Chondrocyte (in vitro differentiated cells): ENCODE measurements around the gene DHX8. TPM values are rescaled to one million over a fixed set of nuclear protein-coding genes. Genes with fewer than 3 reads are reported as not detected.

Source experiments
- DNase-seq: peaks from one replicate; pipeline ENCODE4 v3.0.0; 2021; ENCODE audit warnings: mixed read lengths, low spot score
- H3K27ac Mint-ChIP-seq: one replicate; pipeline ENCODE4 v1.8.0; 2021; ENCODE audit warnings: mild to moderate bottlenecking, moderate library complexity, mixed read lengths; ENCODE audit not compliant: unreplicated experiment
- H3K27me3 Mint-ChIP-seq: 2 replicates; pipeline ENCODE4 v1.8.0; 2021; ENCODE audit warnings: low read depth, mixed read lengths
- H3K36me3 Mint-ChIP-seq: 2 replicates; pipeline ENCODE4 v1.8.0; 2021; ENCODE audit warnings: low read depth, mixed read lengths
- H3K4me1 Mint-ChIP-seq: 2 replicates; pipeline ENCODE4 v1.8.0; 2021; ENCODE audit warnings: low read depth, mild to moderate bottlenecking, mixed read lengths
- H3K4me3 Mint-ChIP-seq: one replicate; pipeline ENCODE4 v1.8.0; 2021; ENCODE audit warnings: mild to moderate bottlenecking, moderate library complexity, mixed read lengths; ENCODE audit not compliant: unreplicated experiment
- H3K9me3 Mint-ChIP-seq: 2 replicates; pipeline ENCODE4 v1.8.0; 2021; ENCODE audit warnings: low read depth, mixed read lengths
- CTCF ChIP-seq: fragments of 200-600 bp; sonication (generic); IDR thresholded peaks from 2 replicates; pipeline ENCODE4 v1.5.0; 2021; ENCODE audit warnings: antibody characterized with exemption, mild to moderate bottlenecking, moderate library complexity
- total RNA-seq: library from RNA; stranded (reverse); gene quantifications from 3 replicates; pipeline ENCODE4 v1.2.1, GENCODE V29; 2021

Gene DHX8
- total RNA-seq, 1 donor from 2014 or later: 49.2 TPM

- H3K4me3 Mint-ChIP-seq: no peak overlapping the region
- peaks cover 9% of the 10 kb centered on the region for H3K4me1 Mint-ChIP-seq
- no peak for TF ChIP-seq CTCF
- no peaks in the 10 kb centered on the region for H3K9me3 Mint-ChIP-seq
- no peaks in the 10 kb centered on the region for H3K27me3 Mint-ChIP-seq
- H3K36me3 Mint-ChIP-seq: no peaks in the 10 kb centered on the region
- H3K27ac Mint-ChIP-seq: no peak overlapping the region
- DNase-seq: no peak
Observed at GRCh38 chr17:43463241-43463640, 20.5 kb upstream of the DHX8 start.

- peaks cover 15% of the 10 kb centered on the region for H3K4me1 Mint-ChIP-seq
- no peak for TF ChIP-seq CTCF
- DNase-seq: no peak
- H3K27ac Mint-ChIP-seq: no peak overlapping the region
- no peaks in the 10 kb centered on the region for H3K27me3 Mint-ChIP-seq
- no peaks in the 10 kb centered on the region for H3K36me3 Mint-ChIP-seq
- no peaks in the 10 kb centered on the region for H3K9me3 Mint-ChIP-seq
- no peak overlapping the region for H3K4me3 Mint-ChIP-seq
Observed at GRCh38 chr17:43464046-43464445, 19.7 kb upstream of the DHX8 start.

GRCh38 chr17:43465049-43465448 is 18.7 kb upstream of the DHX8 start:
- no peaks in the 10 kb centered on the region for H3K9me3 Mint-ChIP-seq
- no peak for TF ChIP-seq CTCF
- no peak overlapping the region for H3K4me3 Mint-ChIP-seq
- H3K27ac Mint-ChIP-seq: no peak overlapping the region
- H3K27me3 Mint-ChIP-seq: no peaks in the 10 kb centered on the region
- H3K36me3 Mint-ChIP-seq: no peaks in the 10 kb centered on the region
- no peak for DNase-seq
- H3K4me1 Mint-ChIP-seq: peaks cover 22% of the 10 kb centered on the region

- DNase-seq: no peak
- H3K36me3 Mint-ChIP-seq: no peaks in the 10 kb centered on the region
- no peaks in the 10 kb centered on the region for H3K9me3 Mint-ChIP-seq
- peak overlapping the region; percentile 21 for H3K4me3 Mint-ChIP-seq
- H3K27me3 Mint-ChIP-seq: no peaks in the 10 kb centered on the region
- no peak for TF ChIP-seq CTCF
- H3K4me1 Mint-ChIP-seq: peaks cover 22% of the 10 kb centered on the region
- H3K27ac Mint-ChIP-seq: peak overlapping the region; percentile 92
Observed at GRCh38 chr17:43467981-43468581, 15.7 kb upstream of the DHX8 start.

GRCh38 chr17:43468691-43469139 is 15.1 kb upstream of the DHX8 start:
- H3K4me3 Mint-ChIP-seq: no peak overlapping the region
- H3K36me3 Mint-ChIP-seq: no peaks in the 10 kb centered on the region
- H3K27me3 Mint-ChIP-seq: no peaks in the 10 kb centered on the region
- H3K27ac Mint-ChIP-seq: peak overlapping the region; percentile 92
- no peak for DNase-seq
- no peaks in the 10 kb centered on the region for H3K9me3 Mint-ChIP-seq
- no peak for TF ChIP-seq CTCF
- H3K4me1 Mint-ChIP-seq: peaks cover 22% of the 10 kb centered on the region
